PC-3 (cell line): ENCODE measurements around the gene GALR2. TPM values are rescaled to one million over a fixed set of nuclear protein-coding genes. Genes with fewer than 3 reads are reported as not detected.

Source experiments
- ATAC-seq: fragments of 200-7000 bp; cut with Tn5 transposase; 2 replicates; pipeline ENCODE4 v1.9.1; 2020; ENCODE audit warnings: mild to moderate bottlenecking, moderate library complexity
- BruUV-seq: library from RNA; stranded (reverse); fragments of 400-500 nt; replicated peaks from 2 replicates; lab custom pipeline; 2021; lab: Mats Ljungman, UMichigan
- CTCF ChIA-PET: fragments of 300-600 bp; sonication (Branson Sonifier 250); formaldehyde crosslinking; loops from one replicate; lab custom pipeline; 2022; ENCODE audit warnings: antibody characterized with exemption; lab: Charles Lee
- POLR2A ChIA-PET: fragments of 300-600 bp; sonication (Branson Sonifier 250); formaldehyde crosslinking; loops from one replicate; lab custom pipeline; 2022; ENCODE audit warnings: antibody characterized with exemption; ENCODE audit not compliant: unreplicated experiment; lab: Charles Lee
- DNase-seq: peaks from one replicate; pipeline ENCODE4 v3.0.0-alpha.2; 2015
- H2AFZ ChIP-seq: fragments of 300-600 bp; sonication (generic); 2 replicates; pipeline ENCODE4 v1.6.0; 2016; ENCODE audit warnings: antibody characterized with exemption, low read length
- H3F3A ChIP-seq: fragments of 300-600 bp; sonication (generic); one replicate; pipeline ENCODE4 v1.6.0; 2017; ENCODE audit warnings: antibody characterized with exemption, low read length, control low read depth, mild to moderate bottlenecking; ENCODE audit not compliant: unreplicated experiment
- H3K27ac ChIP-seq: fragments of 300-600 bp; sonication (generic); 2 replicates; pipeline ENCODE4 v1.5.1; 2016; ENCODE audit warnings: mild to moderate bottlenecking, low read length
- H3K27me3 ChIP-seq: fragments of 300-600 bp; sonication (generic); 2 replicates; pipeline ENCODE4 v1.6.1; 2016; ENCODE audit warnings: low read length, mixed read lengths
- H3K36me3 ChIP-seq: fragments of 300-600 bp; sonication (generic); 2 replicates; pipeline ENCODE4 v1.6.1; 2016; ENCODE audit warnings: low read depth, mixed run types, low read length, mixed read lengths
- H3K4me1 ChIP-seq: fragments of 300-600 bp; sonication (generic); 2 replicates; pipeline ENCODE4 v1.5.1; 2016; ENCODE audit warnings: low read length; ENCODE audit not compliant: insufficient read depth
- H3K4me2 ChIP-seq: fragments of 300-600 bp; sonication (generic); 2 replicates; pipeline ENCODE4 v1.6.0; 2016; ENCODE audit warnings: low read length
- H3K4me3 ChIP-seq: fragments of 300-600 bp; sonication (generic); 2 replicates; pipeline ENCODE4 v1.5.1; 2016; ENCODE audit warnings: mild to moderate bottlenecking, low read length, mixed read lengths
- H3K79me2 ChIP-seq: fragments of 300-600 bp; sonication (generic); 2 replicates; pipeline ENCODE4 v1.6.1; 2017; ENCODE audit warnings: low read length, mixed read lengths
- H3K9ac ChIP-seq: fragments of 300-600 bp; sonication (generic); 2 replicates; pipeline ENCODE4 v1.6.0; 2016; ENCODE audit warnings: mild to moderate bottlenecking, low read length
- H3K9me2 ChIP-seq: fragments of 300-600 bp; sonication (generic); replicated peaks from 2 replicates; pipeline ENCODE4 v1.6.1; 2016; ENCODE audit warnings: mixed run types, low read length, mixed read lengths
- H3K9me3 ChIP-seq: fragments of 300-600 bp; sonication (generic); 2 replicates; pipeline ENCODE4 v1.6.1; 2016; ENCODE audit warnings: low read length, mixed read lengths
- H4K20me1 ChIP-seq: fragments of 300-600 bp; sonication (generic); 2 replicates; pipeline ENCODE4 v1.6.1; 2016; ENCODE audit warnings: low read length, mixed read lengths
- CTCF ChIP-seq: fragments of 300-600 bp; sonication (generic); conservative IDR thresholded peaks from 2 replicates; pipeline ENCODE4 v1.5.1; 2017; ENCODE audit warnings: antibody characterized with exemption, low read depth, mild to moderate bottlenecking, low read length
- EZH2 ChIP-seq: fragments of 300-600 bp; sonication (generic); IDR thresholded peaks from one replicate; pipeline ENCODE4 v1.6.1; 2017; ENCODE audit warnings: antibody characterized with exemption, mild to moderate bottlenecking, low read length; ENCODE audit not compliant: unreplicated experiment
- EZH2phosphoT487 ChIP-seq: fragments of 300-600 bp; sonication (generic); IDR thresholded peaks from 2 replicates; pipeline ENCODE4 v1.6.1; 2018; ENCODE audit warnings: mild to moderate bottlenecking, antibody characterized with exemption, low read length, borderline replicate concordance
- intact Hi-C: fragments of 100-400 bp; cut with micrococcal nuclease; formaldehyde crosslinking; loops from 2 replicates; pipeline ENCODE4 v1.9.0; 2023
- total RNA-seq: library from RNA; depleted of rRNA; stranded (reverse); fragments of >200 nt; gene quantifications from 2 replicates; pipeline ENCODE4 v1.2.3, GENCODE V29; 2014

The GALR2 gene
- total RNA-seq, 1 experiment from 2014 or later, result 0.69 TPM

DNA sequence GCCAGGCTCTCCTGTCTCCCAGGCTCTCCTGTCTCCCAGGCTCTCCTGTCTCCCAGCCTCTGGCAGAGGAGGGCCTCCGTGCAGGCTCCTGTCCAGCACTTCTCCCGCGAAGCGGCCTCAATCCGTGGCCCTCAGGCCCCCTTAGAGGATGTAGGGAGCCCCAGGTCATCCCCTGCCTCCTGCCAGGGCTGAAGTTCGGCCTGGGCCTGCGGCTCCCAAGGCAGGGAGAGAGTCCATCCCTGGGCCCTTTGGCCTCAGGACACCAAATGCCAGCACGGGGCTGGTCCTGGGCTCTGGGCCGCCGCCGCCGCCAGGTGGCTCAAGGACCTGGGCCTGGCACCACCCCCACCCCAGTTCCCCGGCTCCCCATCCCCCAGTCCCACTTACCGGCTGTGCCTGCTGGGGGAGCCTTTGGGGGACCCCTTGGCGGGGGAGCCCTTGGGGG, 47.8 kb upstream of the GALR2 start:
- Histone ChIP-seq H3K4me3 (peak overlapping the region; percentile 91), H3K36me3 (peaks cover 7% of the 10 kb centered on the region; the same call in 1 of the 2 replicates), H3K4me1 (peaks cover 21% of the 10 kb centered on the region), H3K27me3 (no peaks in the 10 kb centered on the region), H4K20me1 (0 out of 2 replicates have a peak, but pooled peaks cover 3% of the 10 kb centered on the region), H3K9ac (peak overlapping the region; percentile 82), H3K4me2 (peak overlapping the region; percentile 88), H2AFZ (peak overlapping the region; percentile 86), H3F3A (no peaks in the 10 kb centered on the region), H3K9me2 (no peaks in the 10 kb centered on the region), H3K79me2 (peaks cover 32% of the 10 kb centered on the region), H3K9me3 (no peaks in the 10 kb centered on the region), H3K27ac (peak overlapping the region; percentile 55)
- ATAC-seq (peak; percentile 61), DNase-seq (peak; percentile 27)
- intact Hi-C loops, result loop anchor here (5.0 kb wide), 1 partner anchor 46 kb away; the partner anchor contains the start of genes GALR2 and SRP68
- TSS peak; percentile 57 for BruUV-seq
- CTCF ChIA-PET, result interaction anchor here (0.6 to 1.1 kb wide), 2 partner anchors 9 to 882 kb away, joined by 3 to 7 read pairs; no protein-coding TSS in a partner anchor
- POLR2A ChIA-PET, result interaction anchor here (0.6 kb wide), 1 partner anchor 181 kb away, joined by 3 read pairs; no protein-coding TSS in a partner anchor
- TF ChIP-seq CTCF (no peak), EZH2 (no peak), EZH2phosphoT487 (no peak)

DNA sequence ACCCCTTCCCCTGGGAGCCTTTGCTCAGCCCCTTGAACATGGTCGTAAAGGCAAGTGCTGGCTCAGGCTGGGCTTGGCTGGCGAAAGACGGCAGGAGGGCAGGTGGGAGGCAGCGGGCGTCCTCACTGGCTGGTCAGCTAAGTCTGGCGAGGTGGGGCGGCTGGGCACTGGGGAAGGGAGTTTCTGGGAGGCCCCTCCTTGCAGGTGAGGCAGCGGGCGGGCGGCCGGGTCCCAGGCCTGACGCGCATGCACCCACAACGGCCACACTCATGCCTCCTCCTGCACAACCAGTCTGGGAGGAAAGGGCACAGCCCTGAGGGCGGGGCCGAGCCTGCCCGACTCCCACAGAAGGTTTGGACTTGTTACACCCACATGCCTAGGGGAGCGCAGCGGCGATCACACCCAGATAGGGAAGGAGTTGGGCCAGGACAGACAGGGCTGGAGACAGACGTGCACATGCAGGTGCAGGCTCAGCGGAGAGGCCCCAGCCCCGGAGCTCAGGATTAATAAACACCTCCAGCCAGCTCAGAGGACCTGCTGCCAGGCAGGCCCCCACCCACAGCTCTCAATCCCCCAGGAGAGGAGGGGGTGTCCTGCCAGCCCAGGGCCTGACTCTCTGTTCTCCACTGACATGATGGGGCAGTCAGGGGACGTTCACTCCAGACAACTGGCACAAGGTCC, 47.3 kb upstream of the GALR2 start, which contains the start of gene EVPL:
EVPL (minus strand) TSS at position 148 of the 681 bp plus-strand sequence; CDS start at position 40, 108 bp downstream.
- Histone ChIP-seq H3K4me1 (peaks cover 21% of the 10 kb centered on the region), H3K79me2 (peaks cover 32% of the 10 kb centered on the region), H3F3A (no peaks in the 10 kb centered on the region), H3K9ac (peak within 1 kb of the TSS; percentile 82), H2AFZ (peak within 1 kb of the TSS; percentile 86), H3K9me3 (no peaks in the 10 kb centered on the region), H3K4me3 (peak within 1 kb of the TSS; percentile 91), H3K27me3 (no peaks in the 10 kb centered on the region), H3K9me2 (no peaks in the 10 kb centered on the region), H3K27ac (peak within 1 kb of the TSS; percentile 55), H4K20me1 (0 out of 2 replicates have a peak, but pooled peaks cover 3% of the 10 kb centered on the region), H3K4me2 (peak within 1 kb of the TSS; percentile 88), H3K36me3 (peaks cover 7% of the 10 kb centered on the region; the same call in 1 of the 2 replicates)
- POLR2A ChIA-PET, result interaction anchor here (0.6 kb wide), 1 partner anchor 181 kb away, joined by 3 read pairs; no protein-coding TSS in a partner anchor
- TF ChIP-seq EZH2, result no peak
- TF ChIP-seq CTCF, result no peak
- no peak for TF ChIP-seq EZH2phosphoT487
- ATAC-seq, result peak; percentile 94
- DNase-seq, result peak; percentile 98
- CTCF ChIA-PET, result interaction anchor here (0.6 to 1.1 kb wide), 2 partner anchors 9 to 883 kb away, joined by 3 to 7 read pairs; no protein-coding TSS in a partner anchor
- TSS peak; percentile 26 for BruUV-seq
- intact Hi-C loops, result loop anchor here (5.0 kb wide), 1 partner anchor 45 kb away; the partner anchor contains the start of genes GALR2 and SRP68
